Cardiac muscle cell (in vitro differentiated cells and primary cell): ENCODE measurements around the gene HPCAL4. TPM values are rescaled to one million over a fixed set of nuclear protein-coding genes. Genes with fewer than 3 reads are reported as not detected.

Experiments
- DNase-seq, 2 donors: peaks; one replicate each; pipeline versions ENCODE4 v3.0.0 to v3.0.0-alpha.2; 2010 to 2017; ENCODE audit warnings: low read depth in 1 of 2, low spot score in 1 of 2
- H3K27ac ChIP-seq: fragments of 200-600 bp; sonication (generic); 2 replicates; pipeline ENCODE4 v1.5.1; 2016
- H3K27me3 ChIP-seq: fragments of 200-600 bp; sonication (generic); 2 replicates; pipeline ENCODE4 v1.6.0; 2016; ENCODE audit warnings: control low read depth
- H3K36me3 ChIP-seq: fragments of 200-600 bp; sonication (generic); 2 replicates; pipeline ENCODE4 v1.5.1; 2016; ENCODE audit warnings: control low read depth
- H3K4me1 ChIP-seq: fragments of 200-600 bp; sonication (generic); 2 replicates; pipeline ENCODE4 v1.8.1; 2017; ENCODE audit warnings: low read depth, mild to moderate bottlenecking, mixed run types
- H3K4me3 ChIP-seq: fragments of 200-600 bp; sonication (generic); 2 replicates; pipeline ENCODE4 v1.5.1; 2016; ENCODE audit warnings: mild to moderate bottlenecking
- H3K9me3 ChIP-seq: fragments of 200-600 bp; sonication (generic); 2 replicates; pipeline ENCODE4 v1.5.1; 2017; ENCODE audit warnings: low read depth, mild to moderate bottlenecking, control low read depth
- polyA plus RNA-seq: library from polyadenylated mRNA; unstranded; fragments of >200 nt; fragmentation: Nextera tagmentation; extraction: Ambion mirVana; gene quantifications from 2 replicates; pipeline ENCODE4 v1.2.1, GENCODE V29; 2016
- total RNA-seq: library from RNA; depleted of rRNA; stranded (reverse); fragments of >200 nt; gene quantifications from 2 replicates; pipeline ENCODE4 v1.2.3, GENCODE V29; 2016
- TF ChIP-seq, protein P1 (sequence below): IDR thresholded peaks from 2 replicates; pipeline ENCODE4 v1.5.1; 2012; ENCODE audit warnings: low read depth, mild to moderate bottlenecking, low read length

HPCAL4 gene
- total and polyA plus RNA-seq, 2 experiments from 2014 or later: 0.06 to 0.09 TPM

GRCh38 chr1:39639305-39640130 is 51.7 kb downstream of the HPCAL4 start, which contains the start of gene HEYL:
HEYL (minus strand) TSS chr1:39639643; CDS start chr1:39639625, 18 bp downstream.
- TF ChIP-seq, protein P1, sequence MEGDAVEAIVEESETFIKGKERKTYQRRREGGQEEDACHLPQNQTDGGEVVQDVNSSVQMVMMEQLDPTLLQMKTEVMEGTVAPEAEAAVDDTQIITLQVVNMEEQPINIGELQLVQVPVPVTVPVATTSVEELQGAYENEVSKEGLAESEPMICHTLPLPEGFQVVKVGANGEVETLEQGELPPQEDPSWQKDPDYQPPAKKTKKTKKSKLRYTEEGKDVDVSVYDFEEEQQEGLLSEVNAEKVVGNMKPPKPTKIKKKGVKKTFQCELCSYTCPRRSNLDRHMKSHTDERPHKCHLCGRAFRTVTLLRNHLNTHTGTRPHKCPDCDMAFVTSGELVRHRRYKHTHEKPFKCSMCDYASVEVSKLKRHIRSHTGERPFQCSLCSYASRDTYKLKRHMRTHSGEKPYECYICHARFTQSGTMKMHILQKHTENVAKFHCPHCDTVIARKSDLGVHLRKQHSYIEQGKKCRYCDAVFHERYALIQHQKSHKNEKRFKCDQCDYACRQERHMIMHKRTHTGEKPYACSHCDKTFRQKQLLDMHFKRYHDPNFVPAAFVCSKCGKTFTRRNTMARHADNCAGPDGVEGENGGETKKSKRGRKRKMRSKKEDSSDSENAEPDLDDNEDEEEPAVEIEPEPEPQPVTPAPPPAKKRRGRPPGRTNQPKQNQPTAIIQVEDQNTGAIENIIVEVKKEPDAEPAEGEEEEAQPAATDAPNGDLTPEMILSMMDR: peak; percentile 47
- H3K9me3 ChIP-seq: no peaks in the 10 kb centered on the region
- H3K4me3 ChIP-seq: peak within 1 kb of the TSS; percentile 28
- no peak within 1 kb of the TSS for H3K27ac ChIP-seq
- no peaks in the 10 kb centered on the region for H3K4me1 ChIP-seq
- peaks cover 67% of the 10 kb centered on the region for H3K27me3 ChIP-seq
- peak; percentile 56 to 70 for DNase-seq
- no peaks in the 10 kb centered on the region for H3K36me3 ChIP-seq

DNA sequence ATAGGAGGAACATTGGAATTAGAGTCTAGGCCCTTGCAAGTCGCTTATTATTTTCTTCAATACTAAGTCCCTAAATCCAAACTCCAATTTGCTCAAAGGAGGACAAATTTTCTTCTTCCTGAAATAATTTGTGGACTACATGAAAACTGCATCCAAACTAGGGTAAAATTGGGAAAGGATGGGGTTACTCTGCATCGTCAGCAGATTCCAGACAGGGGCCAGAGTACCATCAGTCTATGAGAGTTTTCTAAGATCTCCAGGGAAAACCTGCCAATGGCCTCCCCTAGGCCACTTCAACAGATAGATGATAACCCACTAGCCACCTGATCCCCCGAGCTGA is 52.3 kb downstream of the HPCAL4 start:
- H3K27me3 ChIP-seq: peaks cover 63% of the 10 kb centered on the region
- H3K9me3 ChIP-seq: no peaks in the 10 kb centered on the region
- peak overlapping the region; percentile 28 for H3K4me3 ChIP-seq
- no peaks in the 10 kb centered on the region for H3K36me3 ChIP-seq
- H3K4me1 ChIP-seq: no peaks in the 10 kb centered on the region
- TF ChIP-seq, protein P1: no peak
- no peak overlapping the region for H3K27ac ChIP-seq
- no peak for DNase-seq

DNA sequence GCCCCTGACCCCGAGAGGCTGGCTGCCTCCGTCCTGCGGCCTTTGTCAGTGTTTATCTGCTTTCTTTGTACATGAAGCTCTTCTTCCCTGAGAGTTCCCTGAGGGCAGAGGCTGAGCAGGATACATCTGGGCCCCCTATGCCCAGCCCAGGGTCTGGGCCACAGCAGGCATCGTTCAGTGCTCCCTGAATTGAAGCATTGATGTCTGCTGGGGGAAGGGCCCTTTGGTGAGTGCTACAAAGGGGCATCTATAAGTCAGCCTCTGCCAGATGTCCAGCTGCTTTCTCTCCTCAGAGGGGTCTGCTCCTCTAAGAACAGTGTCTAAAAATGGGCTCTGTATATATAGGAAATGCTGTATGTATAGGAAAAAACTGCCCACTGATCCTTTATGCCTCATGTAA is 53.9 kb downstream of the HPCAL4 start:
- Histone ChIP-seq H3K27ac (no peak overlapping the region), H3K36me3 (no peaks in the 10 kb centered on the region), H3K9me3 (no peaks in the 10 kb centered on the region), H3K4me3 (no peak overlapping the region), H3K4me1 (no peaks in the 10 kb centered on the region), H3K27me3 (peaks cover 57% of the 10 kb centered on the region)
- TF ChIP-seq, protein P1: no peak
- no peak for DNase-seq

DNA sequence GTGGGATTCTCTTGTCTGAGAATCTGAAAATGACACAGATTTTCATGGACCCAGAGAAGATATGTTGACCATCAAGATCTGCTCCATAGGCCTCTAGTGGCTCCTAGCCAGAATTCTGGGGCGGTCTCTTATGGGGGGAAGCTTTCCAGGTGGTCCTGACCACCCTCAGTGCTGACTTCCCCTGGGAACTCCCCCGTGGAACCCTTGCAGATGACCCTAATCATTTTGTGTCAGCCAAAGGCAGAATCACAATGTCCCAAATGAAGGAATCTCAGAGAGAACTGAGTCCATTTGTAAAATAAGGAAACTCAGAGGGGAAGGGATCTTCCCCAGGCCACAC is 55.4 kb downstream of the HPCAL4 start:
- Histone ChIP-seq H3K4me1 (no peaks in the 10 kb centered on the region), H3K27ac (no peak overlapping the region), H3K4me3 (no peak overlapping the region), H3K9me3 (no peaks in the 10 kb centered on the region), H3K36me3 (no peaks in the 10 kb centered on the region), H3K27me3 (peaks cover 54% of the 10 kb centered on the region)
- TF ChIP-seq, protein P1: no peak
- no peak for DNase-seq

GRCh38 chr1:39635205-39635870 is 55.9 kb downstream of the HPCAL4 start:
- Histone ChIP-seq H3K4me3 (no peak overlapping the region), H3K27ac (no peak overlapping the region), H3K27me3 (peaks cover 49% of the 10 kb centered on the region), H3K9me3 (no peaks in the 10 kb centered on the region), H3K4me1 (no peaks in the 10 kb centered on the region), H3K36me3 (no peaks in the 10 kb centered on the region)
- peak in 1 of 2 donors; percentile 61 for DNase-seq
- TF ChIP-seq, protein P1: no peak
